ENCODE measurements around the gene ABCB8.

The ABCB8 gene

GRCh38 chr7:150986099-150986512 is 42.1 kb upstream of the ABCB8 start:
- peak; percentile 83 for TF ChIP-seq CTCF (IDR thresholded peaks at IDR 0.05; ENCODE audit: extremely low read depth, insufficient read depth, missing control alignments)
- peak; percentile 72 for DNase-seq (ENCODE audit: low spot score)
- in situ Hi-C loops (cut with MboI; ENCODE audit: low pct_unique_long_range_greater_than_20kb, low sequenced_read_pairs, unreplicated experiment) = no loop called here

- no peak for TF ChIP-seq CTCF (IDR thresholded peaks at IDR 0.05; ENCODE audit: extremely low read depth, insufficient read depth, missing control alignments)
- DNase-seq (ENCODE audit: low spot score) = no peak
- in situ Hi-C loops (cut with MboI; ENCODE audit: low pct_unique_long_range_greater_than_20kb, low sequenced_read_pairs, unreplicated experiment) = no loop called here
Observed at GRCh38 chr7:150986556-150986955, 41.7 kb upstream of the ABCB8 start.

- DNase-seq (ENCODE audit: low spot score) = peak; percentile 85
- in situ Hi-C loops (cut with MboI; ENCODE audit: low pct_unique_long_range_greater_than_20kb, low sequenced_read_pairs, unreplicated experiment) = no loop called here
- TF ChIP-seq CTCF (IDR thresholded peaks at IDR 0.05; ENCODE audit: extremely low read depth, insufficient read depth, missing control alignments) = peak; percentile 80
Observed at GRCh38 chr7:150988230-150989226, 39.7 kb upstream of the ABCB8 start.

- in situ Hi-C loops (cut with MboI; ENCODE audit: low pct_unique_long_range_greater_than_20kb, low sequenced_read_pairs, unreplicated experiment) = no loop called here
- no peak for DNase-seq (ENCODE audit: low spot score)
- no peak for TF ChIP-seq CTCF (IDR thresholded peaks at IDR 0.05; ENCODE audit: extremely low read depth, insufficient read depth, missing control alignments)
Observed at GRCh38 chr7:150989456-150989855, 38.8 kb upstream of the ABCB8 start.

GRCh38 chr7:150990416-150991186 is 37.6 kb upstream of the ABCB8 start, which contains the start of gene NOS3:
NOS3 (plus strand) TSS chr7:150991017; CDS start chr7:150993804, 2,787 bp downstream.
- no peak for DNase-seq (ENCODE audit: low spot score)
- in situ Hi-C loops (cut with MboI; ENCODE audit: low pct_unique_long_range_greater_than_20kb, low sequenced_read_pairs, unreplicated experiment) = no loop called here
- TF ChIP-seq CTCF (IDR thresholded peaks at IDR 0.05; ENCODE audit: extremely low read depth, insufficient read depth, missing control alignments) = no peak

- in situ Hi-C loops (cut with MboI; ENCODE audit: low pct_unique_long_range_greater_than_20kb, low sequenced_read_pairs, unreplicated experiment) = no loop called here
- no peak for TF ChIP-seq CTCF (IDR thresholded peaks at IDR 0.05; ENCODE audit: extremely low read depth, insufficient read depth, missing control alignments)
- no peak for DNase-seq (ENCODE audit: low spot score)
Observed at GRCh38 chr7:150992051-150992640, 36.1 kb upstream of the ABCB8 start.

Data from GM13977 (cell line).